ENCODE measurements around the gene RNASEH2B. TPM values are rescaled to one million over a fixed set of nuclear protein-coding genes. Genes with fewer than 3 reads are reported as not detected.

The RNASEH2B gene
- total and polyA plus RNA-seq, 5 donors from 2014 or later, result 96.0 to 205 (median 169) TPM

GRCh38 chr13:51003642-51004041 is 94.1 kb downstream of the RNASEH2B start:
- peaks cover 0 to 1% (median 0%) of the 10 kb centered on the region in 7 donors for H3K9me3 Mint-ChIP-seq

GRCh38 chr13:51004111-51004865 is 94.7 kb downstream of the RNASEH2B start:
- Histone ChIP-seq H3K9me3 (ENCODE audit: control insufficient read depth in 2 of 2, low read length in 2 of 2) (no peaks in the 10 kb centered on the region), H3K4me3 (ENCODE audit: low read depth, low read length) (no peak overlapping the region), H3K27me3 (ENCODE audit: control insufficient read depth, insufficient read depth, low read length) (peaks cover 8% of the 10 kb centered on the region), H3K27ac (ENCODE audit: insufficient read depth, low read length, poor library complexity, severe bottlenecking) (no peak overlapping the region), H3K36me3 (ENCODE audit: control insufficient read depth, insufficient read depth, low read length) (no peaks in the 10 kb centered on the region), H3K4me1 (ENCODE audit: control insufficient read depth, insufficient read depth, low read length, poor library complexity, severe bottlenecking) (no peaks in the 10 kb centered on the region)
- ATAC-seq (ENCODE audit: low read depth in 2 of 2), result no peak
- no peak for DNase-seq
- Mint-ChIP-seq H3K27ac (no peak overlapping the region), H3K4me1 (peaks cover 0 to 4% (median 0%) of the 10 kb centered on the region in 4 donors), H3K4me3 (no peak overlapping the region), H3K36me3 (no peaks in the 10 kb centered on the region), H3K27me3 (peaks cover 10% of the 10 kb centered on the region), H3K9me3 (peaks cover 0 to 1% (median 0%) of the 10 kb centered on the region in 7 donors)

More at GRCh38 chr13:51003642-51004041, 94.1 kb downstream of the RNASEH2B start:
- Histone ChIP-seq H3K9me3 (ENCODE audit: control insufficient read depth in 2 of 2, low read length in 2 of 2) (no peaks in the 10 kb centered on the region), H3K27me3 (ENCODE audit: control insufficient read depth, insufficient read depth, low read length) (peaks cover 8% of the 10 kb centered on the region), H3K4me1 (ENCODE audit: control insufficient read depth, insufficient read depth, low read length, poor library complexity, severe bottlenecking) (no peaks in the 10 kb centered on the region), H3K36me3 (ENCODE audit: control insufficient read depth, insufficient read depth, low read length) (no peaks in the 10 kb centered on the region), H3K27ac (ENCODE audit: insufficient read depth, low read length, poor library complexity, severe bottlenecking) (no peak overlapping the region), H3K4me3 (ENCODE audit: low read depth, low read length) (no peak overlapping the region)
- Mint-ChIP-seq H3K27me3 (peaks cover 10% of the 10 kb centered on the region), H3K27ac (no peak overlapping the region), H3K4me1 (peaks cover 0 to 4% (median 0%) of the 10 kb centered on the region in 4 donors), H3K4me3 (no peak overlapping the region), H3K36me3 (no peaks in the 10 kb centered on the region)
- ATAC-seq (ENCODE audit: low read depth in 2 of 2) (no peak), DNase-seq (no peak)

GRCh38 chr13:51004918-51005460 is 95.4 kb downstream of the RNASEH2B start:
- H3K36me3 Mint-ChIP-seq, result no peaks in the 10 kb centered on the region
- peaks cover 0 to 4% (median under 1%) of the 10 kb centered on the region in 4 donors for H3K4me1 Mint-ChIP-seq
- no peak overlapping the region for H3K4me3 Mint-ChIP-seq
- Histone ChIP-seq H3K9me3 (ENCODE audit: control insufficient read depth in 2 of 2, low read length in 2 of 2) (no peaks in the 10 kb centered on the region), H3K4me1 (ENCODE audit: control insufficient read depth, insufficient read depth, low read length, poor library complexity, severe bottlenecking) (no peaks in the 10 kb centered on the region), H3K4me3 (ENCODE audit: low read depth, low read length) (no peak overlapping the region), H3K27me3 (ENCODE audit: control insufficient read depth, insufficient read depth, low read length) (peaks cover 8% of the 10 kb centered on the region), H3K36me3 (ENCODE audit: control insufficient read depth, insufficient read depth, low read length) (no peaks in the 10 kb centered on the region), H3K27ac (ENCODE audit: insufficient read depth, low read length, poor library complexity, severe bottlenecking) (no peak overlapping the region)
- H3K9me3 Mint-ChIP-seq, result peaks cover 0 to 1% (median 0%) of the 10 kb centered on the region in 7 donors
- ATAC-seq (ENCODE audit: low read depth in 2 of 2) (no peak), DNase-seq (no peak)
- no peak overlapping the region for H3K27ac Mint-ChIP-seq
- H3K27me3 Mint-ChIP-seq, result peaks cover 16% of the 10 kb centered on the region

GRCh38 chr13:51005566-51005965 is 96.0 kb downstream of the RNASEH2B start:
- Mint-ChIP-seq H3K36me3 (no peaks in the 10 kb centered on the region), H3K27me3 (peaks cover 18% of the 10 kb centered on the region)

More at GRCh38 chr13:51005566-51005965, 96.0 kb downstream of the RNASEH2B start:
- Mint-ChIP-seq H3K27ac (no peak overlapping the region), H3K9me3 (peaks cover 0 to 1% (median 0%) of the 10 kb centered on the region in 7 donors), H3K4me1 (peaks cover 0 to 4% (median under 1%) of the 10 kb centered on the region in 4 donors), H3K4me3 (no peak overlapping the region)
- Histone ChIP-seq H3K36me3 (ENCODE audit: control insufficient read depth, insufficient read depth, low read length) (no peaks in the 10 kb centered on the region), H3K27ac (ENCODE audit: insufficient read depth, low read length, poor library complexity, severe bottlenecking) (no peak overlapping the region), H3K4me3 (ENCODE audit: low read depth, low read length) (no peak overlapping the region), H3K4me1 (ENCODE audit: control insufficient read depth, insufficient read depth, low read length, poor library complexity, severe bottlenecking) (no peaks in the 10 kb centered on the region), H3K9me3 (ENCODE audit: control insufficient read depth in 2 of 2, low read length in 2 of 2) (no peaks in the 10 kb centered on the region), H3K27me3 (ENCODE audit: control insufficient read depth, insufficient read depth, low read length) (peaks cover 8% of the 10 kb centered on the region)
- ATAC-seq (ENCODE audit: low read depth in 2 of 2) (no peak), DNase-seq (no peak)

Other genes starting within 250 kb of the RNASEH2B start
- gene DLEU7, start 66.1 kb upstream of the RNASEH2B start, total RNA-seq, result not detected
- gene DLEU7, start 66.1 kb upstream of the RNASEH2B start, polyA plus RNA-seq, result under 1 TPM in 3 of 4 donors, not detected in 1; 0.17 to 0.47 (median 0.18) TPM
- gene C13orf42, start 201.5 kb downstream of the RNASEH2B start, total RNA-seq, result not detected
- not detected for gene C13orf42, start 201.5 kb downstream of the RNASEH2B start, polyA plus RNA-seq

Measured in CD4-positive, CD25-positive, alpha-beta regulatory T cell (primary cell).